Immature natural killer cell (primary cell): ENCODE data around the gene INS. TPM values are rescaled to one million over a fixed set of nuclear protein-coding genes. Genes with fewer than 3 reads are reported as not detected.
"Not testable (repeated sequence)": the region's sequence is repeated elsewhere in the genome, so short reads cannot be mapped to it uniquely, and the experiment has no call there.

ENCODE experiments used
- DNase-seq, 3 donors: peaks; one replicate each; pipeline ENCODE4 v3.0.0; 2022; ENCODE audit warnings: mixed read lengths in 1 of 3
- H3K27ac Mint-ChIP-seq, 6 donors: one replicate each; pipeline ENCODE4 v1.8.0; 2020; ENCODE audit warnings: mixed read lengths in 6 of 6, mild to moderate bottlenecking in 5 of 6, inconsistent platforms in 4 of 6, moderate library complexity in 3 of 6
- H3K27me3 Mint-ChIP-seq, 3 donors: one replicate each; pipeline ENCODE4 v1.8.0; 2020 to 2021; ENCODE audit warnings: low read depth in 3 of 3, mild to moderate bottlenecking in 3 of 3, mixed read lengths in 3 of 3, moderate library complexity in 3 of 3, inconsistent platforms in 1 of 3
- H3K36me3 Mint-ChIP-seq, 3 donors: one replicate each; pipeline ENCODE4 v1.8.0; 2020; ENCODE audit warnings: mixed read lengths in 3 of 3, inconsistent platforms in 2 of 3, mild to moderate bottlenecking in 2 of 3
- H3K4me1 Mint-ChIP-seq, 2 donors: one replicate each; pipeline ENCODE4 v1.8.0; 2020; ENCODE audit warnings: inconsistent platforms in 2 of 2, mild to moderate bottlenecking in 2 of 2, mixed read lengths in 2 of 2, moderate library complexity in 1 of 2
- H3K4me3 Mint-ChIP-seq, 5 donors: one replicate each; pipeline ENCODE4 v1.8.0; 2020; ENCODE audit warnings: mild to moderate bottlenecking in 5 of 5, mixed read lengths in 5 of 5, inconsistent platforms in 3 of 5, moderate library complexity in 3 of 5
- H3K9me3 Mint-ChIP-seq, 6 donors: one replicate each; pipeline ENCODE4 v1.8.0; 2020; ENCODE audit warnings: mild to moderate bottlenecking in 6 of 6, mixed read lengths in 6 of 6, inconsistent platforms in 4 of 6, moderate library complexity in 3 of 6
- polyA plus RNA-seq, 3 donors: library from polyadenylated mRNA; unstranded; fragments of 300-500 nt; fragmentation: Illumina TruSeq; gene quantifications; one replicate each; pipeline ENCODE4 v1.2.3, GENCODE V29; 2021

The INS gene
- polyA plus RNA-seq, 3 donors from 2014 or later = not detected

DNA sequence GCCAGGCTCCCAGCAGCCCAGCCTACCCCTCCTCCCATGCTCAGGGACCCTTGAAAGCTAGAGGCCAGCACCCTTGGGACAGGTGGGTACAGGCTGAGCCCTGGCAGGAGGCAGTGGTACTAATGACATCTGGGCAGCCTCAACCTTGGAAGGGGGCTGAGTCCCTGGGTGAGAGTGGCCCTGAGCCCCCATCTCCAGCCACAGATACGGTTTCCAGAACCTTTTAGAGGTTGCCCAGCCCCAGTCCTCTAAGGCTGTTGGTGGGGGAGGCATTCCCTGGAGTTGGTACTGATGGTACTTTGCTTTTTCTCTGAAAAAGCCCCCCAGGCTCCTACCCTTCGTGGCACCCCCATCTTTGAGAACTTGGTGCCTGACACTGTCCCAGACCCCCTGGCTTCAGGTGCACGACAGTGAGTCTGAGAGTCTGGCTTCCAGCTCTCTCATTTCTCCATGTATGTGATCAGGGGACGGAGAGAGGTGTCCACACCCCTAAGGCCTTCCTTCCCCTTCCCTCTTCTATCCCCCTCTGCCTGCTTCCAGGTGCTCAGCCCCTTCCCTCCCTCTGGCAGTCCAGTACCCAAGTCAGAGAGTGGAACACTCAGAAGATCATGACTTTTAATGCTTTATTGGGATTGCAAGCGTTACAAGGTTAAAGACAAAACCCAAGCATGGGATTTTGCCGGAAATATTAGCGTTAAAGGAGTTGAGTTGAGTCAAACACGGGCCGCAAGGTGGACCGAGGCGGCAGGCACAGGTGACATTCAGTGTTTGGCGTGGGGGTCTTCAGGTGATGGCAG lies 32.3 kb downstream of the INS start:
- DNase-seq = no peak
- Mint-ChIP-seq H3K27ac (no peak overlapping the region), H3K4me3 (no peak overlapping the region), H3K27me3 (peaks cover 6 to 8% (median 7%) of the 10 kb centered on the region in 3 donors), H3K9me3 (peaks cover 0 to 1% (median 0%) of the 10 kb centered on the region in 6 donors), H3K36me3 (no peaks in the 10 kb centered on the region), H3K4me1 (no peaks in the 10 kb centered on the region)

DNA sequence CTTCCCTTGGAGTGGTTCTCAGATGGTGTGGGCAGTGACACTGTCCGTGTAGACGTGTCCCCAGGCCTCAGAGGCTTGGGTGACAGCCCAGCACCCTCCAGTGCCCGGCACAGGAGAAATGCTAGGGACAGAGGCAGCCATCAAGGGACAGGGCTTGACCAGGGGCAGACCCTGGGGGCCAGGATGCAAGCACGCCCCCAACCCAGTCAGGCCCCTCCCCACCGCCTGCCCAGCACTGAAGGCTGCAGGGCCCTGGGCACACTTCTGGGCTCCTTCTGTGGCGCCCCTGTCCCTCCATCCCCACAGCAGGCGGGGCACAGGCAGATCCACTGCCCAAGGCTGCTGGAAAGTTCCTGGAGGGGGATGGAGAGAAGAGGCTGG lies 32.9 kb downstream of the INS start:
- Mint-ChIP-seq H3K27ac (no peak overlapping the region), H3K27me3 (peaks cover 6 to 8% (median 7%) of the 10 kb centered on the region in 3 donors), H3K4me1 (no peaks in the 10 kb centered on the region), H3K9me3 (peaks cover 0 to 1% (median 0%) of the 10 kb centered on the region in 6 donors), H3K36me3 (no peaks in the 10 kb centered on the region), H3K4me3 (no peak overlapping the region)
- DNase-seq = no peak

DNA sequence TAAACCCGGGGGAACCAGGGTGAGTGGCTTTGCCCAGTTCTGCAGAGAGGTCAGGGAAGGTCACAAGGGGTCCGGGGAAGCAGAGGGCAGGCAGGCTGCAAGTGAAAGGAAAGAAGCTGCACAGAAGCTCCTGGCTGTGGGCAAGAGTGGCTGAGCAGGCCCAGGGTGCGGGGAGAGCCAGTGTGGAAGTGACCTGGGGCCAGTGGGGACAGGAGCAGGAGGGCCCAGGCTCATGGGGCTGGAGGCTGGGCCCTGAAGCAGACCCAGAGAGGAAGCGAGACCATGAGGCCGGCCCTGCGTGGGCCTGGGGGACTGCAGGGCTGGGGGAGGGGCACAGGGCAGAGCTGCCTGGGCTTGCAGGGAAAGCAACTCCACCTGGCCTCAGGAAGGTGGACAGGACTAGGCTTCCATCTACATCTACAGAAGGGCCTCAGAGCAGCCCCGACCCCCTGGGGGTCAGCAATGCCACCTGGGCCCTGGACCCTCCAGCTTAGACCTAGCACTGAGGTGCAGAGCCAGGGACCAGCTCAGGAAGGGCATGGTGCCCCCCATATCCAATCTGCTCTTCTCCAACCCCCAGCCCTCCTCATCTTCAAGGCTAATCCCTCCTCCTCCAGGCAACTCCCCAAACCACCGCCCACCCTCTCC lies 33.4 kb downstream of the INS start:
- H3K4me1 Mint-ChIP-seq = no peaks in the 10 kb centered on the region
- H3K9me3 Mint-ChIP-seq = peaks cover 0 to 1% (median 0%) of the 10 kb centered on the region in 6 donors
- H3K4me3 Mint-ChIP-seq = no peak overlapping the region
- DNase-seq = no peak
- no peak overlapping the region for H3K27ac Mint-ChIP-seq
- H3K27me3 Mint-ChIP-seq = peaks cover 6 to 8% (median 7%) of the 10 kb centered on the region in 3 donors
- no peaks in the 10 kb centered on the region for H3K36me3 Mint-ChIP-seq

DNA sequence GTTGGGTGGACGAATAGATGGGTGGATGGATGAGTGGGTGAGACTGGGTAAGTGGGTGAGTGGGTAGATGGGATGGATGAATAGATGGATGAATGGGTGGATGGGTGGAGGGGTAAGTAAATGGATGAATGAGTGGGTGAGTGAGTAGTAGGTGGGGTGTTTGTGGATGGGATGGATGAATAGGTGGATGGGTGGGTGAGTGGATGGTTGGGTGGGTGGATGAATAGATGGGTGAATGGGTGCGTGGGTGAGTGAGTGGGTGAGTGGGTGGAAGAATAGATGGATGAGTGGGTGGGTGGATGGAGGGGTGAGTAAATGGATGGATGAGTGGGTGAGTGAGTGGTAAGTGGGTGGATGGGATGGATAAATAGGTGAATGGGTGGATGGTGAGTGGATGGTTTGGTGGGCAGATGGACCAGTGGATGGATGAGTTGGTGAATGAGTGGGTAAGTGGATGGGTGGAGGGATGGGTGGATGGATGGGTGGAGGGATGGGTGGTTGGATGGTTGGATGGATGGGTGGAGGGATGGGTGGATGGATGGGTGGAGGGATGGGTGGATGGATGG lies 34.4 kb downstream of the INS start:
- H3K36me3 Mint-ChIP-seq = no peaks in the 10 kb centered on the region
- no peaks in the 10 kb centered on the region for H3K4me1 Mint-ChIP-seq
- DNase-seq = no peak
- H3K4me3 Mint-ChIP-seq = no peak overlapping the region
- H3K9me3 Mint-ChIP-seq = peaks cover 0 to 1% (median 0%) of the 10 kb centered on the region in 6 donors
- peaks cover 3 to 5% (median 4%) of the 10 kb centered on the region in 3 donors for H3K27me3 Mint-ChIP-seq
- H3K27ac Mint-ChIP-seq = no peak overlapping the region

DNA sequence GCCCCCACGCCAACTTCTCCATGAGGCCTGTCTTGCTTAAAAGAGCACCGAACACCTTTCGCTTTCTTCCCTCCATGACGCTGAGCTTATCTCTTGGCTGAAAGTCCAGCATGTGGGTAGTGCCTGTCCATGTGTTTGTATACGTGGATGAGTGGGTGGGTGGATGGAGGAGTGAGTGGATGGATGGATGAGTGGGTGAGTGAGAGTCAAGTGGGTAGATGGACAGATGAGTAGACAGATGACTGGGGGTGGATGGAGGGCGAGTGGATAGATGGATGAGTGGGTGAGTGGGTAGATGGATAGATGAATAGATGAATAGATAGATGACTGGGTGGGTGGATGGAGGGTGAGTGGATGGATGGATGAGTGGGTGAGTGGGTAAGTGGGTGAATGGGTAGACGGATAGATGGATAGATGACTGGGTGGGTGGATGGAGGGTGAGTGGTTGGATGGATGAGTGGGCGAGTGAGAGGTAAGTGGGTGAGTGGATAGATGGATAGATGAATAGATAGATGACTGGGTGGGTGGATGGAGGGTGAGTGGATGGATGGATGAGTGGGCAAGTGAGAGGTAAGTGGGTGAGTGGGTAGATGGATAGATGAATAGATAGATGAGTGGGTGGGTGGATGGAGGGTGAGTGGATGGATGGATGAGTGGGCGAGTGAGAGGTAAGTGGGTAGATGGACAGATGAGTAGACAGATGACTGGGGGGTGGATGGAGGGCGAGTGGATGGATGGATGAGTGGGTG lies 36.1 kb downstream of the INS start:
- not testable (repeated sequence) for H3K27me3 Mint-ChIP-seq, H3K27ac Mint-ChIP-seq, DNase-seq, H3K36me3 Mint-ChIP-seq, H3K4me1 Mint-ChIP-seq, H3K9me3 Mint-ChIP-seq, H3K4me3 Mint-ChIP-seq

DNA sequence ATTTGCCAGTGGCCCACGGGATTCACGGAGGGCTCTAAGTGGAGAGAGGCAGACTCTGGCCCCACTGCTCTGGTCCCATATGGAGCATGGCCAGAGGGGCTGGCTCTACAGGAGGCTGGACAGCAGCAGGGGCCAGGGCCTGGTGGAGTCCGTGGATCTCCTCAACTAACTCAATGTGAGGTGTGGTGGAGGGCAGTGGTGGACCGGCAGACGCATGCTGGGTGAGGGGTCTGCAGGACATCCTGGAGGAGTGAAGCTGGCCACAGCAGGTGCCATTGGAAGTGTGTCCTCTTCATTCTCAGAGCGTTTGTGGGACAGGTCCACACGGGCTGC lies 37.4 kb downstream of the INS start:
- Mint-ChIP-seq H3K27me3 (peaks cover 2 to 9% (median 6%) of the 10 kb centered on the region in 3 donors), H3K9me3 (no peaks in the 10 kb centered on the region), H3K4me3 (no peak overlapping the region), H3K36me3 (no peaks in the 10 kb centered on the region), H3K4me1 (no peaks in the 10 kb centered on the region), H3K27ac (no peak overlapping the region)
- DNase-seq = no peak

DNA sequence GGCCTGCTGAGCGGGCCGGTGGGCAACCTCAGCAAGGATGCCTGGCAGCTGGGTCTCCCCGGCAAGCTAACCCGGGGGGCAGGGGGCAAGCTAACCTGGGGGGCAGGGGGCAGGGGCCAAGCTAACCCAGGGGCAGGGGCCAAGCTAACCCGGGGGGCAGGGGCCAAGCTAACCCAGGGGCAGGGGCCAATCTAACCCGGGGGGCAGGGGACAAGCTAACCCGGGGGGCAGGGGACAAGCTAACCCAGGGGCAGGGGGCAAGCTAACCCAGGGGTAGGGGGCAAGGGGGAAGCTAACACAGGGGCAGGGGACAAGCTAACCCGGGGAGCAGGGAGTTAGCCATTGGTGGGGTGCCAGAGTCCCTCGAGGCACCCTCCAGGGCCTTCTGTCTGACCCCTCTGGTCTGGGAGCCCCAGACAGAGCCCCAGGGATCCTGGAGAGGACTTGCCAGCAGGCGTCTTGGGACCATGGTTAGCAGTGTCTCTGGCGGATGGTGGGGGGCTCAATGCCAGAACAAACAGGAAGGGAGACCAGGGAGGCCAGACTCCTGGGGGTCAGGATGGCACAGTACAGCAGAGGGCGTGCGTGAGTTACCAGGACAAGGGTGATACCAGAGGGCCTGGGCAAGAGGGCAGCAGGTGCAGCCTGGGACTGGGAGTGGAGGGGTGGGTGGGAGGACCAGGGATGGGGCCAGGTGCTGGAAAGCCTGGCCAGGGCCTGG lies 37.9 kb downstream of the INS start:
- H3K4me1 Mint-ChIP-seq = no peaks in the 10 kb centered on the region
- no peak overlapping the region for H3K4me3 Mint-ChIP-seq
- H3K9me3 Mint-ChIP-seq = no peaks in the 10 kb centered on the region
- peaks cover 2 to 11% (median 6%) of the 10 kb centered on the region in 3 donors for H3K27me3 Mint-ChIP-seq
- no peak for DNase-seq
- no peaks in the 10 kb centered on the region for H3K36me3 Mint-ChIP-seq
- no peak overlapping the region for H3K27ac Mint-ChIP-seq

DNA sequence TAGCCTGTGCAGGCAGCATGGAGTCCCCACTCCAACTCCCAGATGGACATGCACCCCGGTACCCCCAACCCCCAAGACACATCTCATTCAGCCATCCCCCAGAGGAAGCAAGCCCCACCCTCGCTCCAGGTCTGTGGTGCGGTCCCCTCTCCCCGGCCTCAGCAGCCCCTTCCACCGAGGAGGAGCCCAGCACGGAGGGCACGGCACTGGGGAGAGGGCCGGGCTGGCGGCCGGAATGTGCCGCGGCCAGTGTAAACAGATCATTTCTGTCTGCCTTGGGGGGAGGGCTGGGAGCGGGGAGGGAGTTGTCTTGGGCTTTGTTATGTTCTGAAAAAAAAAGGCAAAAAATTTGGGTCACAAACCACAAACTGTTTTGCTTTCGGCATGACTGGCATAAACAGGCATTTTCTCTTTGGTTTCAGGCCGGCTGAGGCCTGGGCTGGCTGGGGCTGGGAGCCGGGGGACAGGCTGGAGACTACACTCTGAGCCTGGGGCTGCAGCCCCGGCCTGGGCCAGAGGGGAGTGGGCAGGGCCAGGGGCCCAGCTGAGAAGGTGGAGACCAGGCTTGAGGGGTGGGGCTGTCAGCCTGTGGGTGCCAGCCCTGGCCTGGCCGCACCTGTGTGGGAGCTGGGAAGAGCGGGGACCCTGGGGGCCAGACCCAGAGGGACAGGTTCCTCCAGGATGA lies 38.6 kb downstream of the INS start:
- Mint-ChIP-seq H3K27ac (no peak overlapping the region), H3K4me3 (no peak overlapping the region), H3K4me1 (no peaks in the 10 kb centered on the region), H3K27me3 (peaks cover 2 to 10% (median 6%) of the 10 kb centered on the region in 3 donors), H3K9me3 (no peaks in the 10 kb centered on the region), H3K36me3 (no peaks in the 10 kb centered on the region)
- no peak for DNase-seq

DNA sequence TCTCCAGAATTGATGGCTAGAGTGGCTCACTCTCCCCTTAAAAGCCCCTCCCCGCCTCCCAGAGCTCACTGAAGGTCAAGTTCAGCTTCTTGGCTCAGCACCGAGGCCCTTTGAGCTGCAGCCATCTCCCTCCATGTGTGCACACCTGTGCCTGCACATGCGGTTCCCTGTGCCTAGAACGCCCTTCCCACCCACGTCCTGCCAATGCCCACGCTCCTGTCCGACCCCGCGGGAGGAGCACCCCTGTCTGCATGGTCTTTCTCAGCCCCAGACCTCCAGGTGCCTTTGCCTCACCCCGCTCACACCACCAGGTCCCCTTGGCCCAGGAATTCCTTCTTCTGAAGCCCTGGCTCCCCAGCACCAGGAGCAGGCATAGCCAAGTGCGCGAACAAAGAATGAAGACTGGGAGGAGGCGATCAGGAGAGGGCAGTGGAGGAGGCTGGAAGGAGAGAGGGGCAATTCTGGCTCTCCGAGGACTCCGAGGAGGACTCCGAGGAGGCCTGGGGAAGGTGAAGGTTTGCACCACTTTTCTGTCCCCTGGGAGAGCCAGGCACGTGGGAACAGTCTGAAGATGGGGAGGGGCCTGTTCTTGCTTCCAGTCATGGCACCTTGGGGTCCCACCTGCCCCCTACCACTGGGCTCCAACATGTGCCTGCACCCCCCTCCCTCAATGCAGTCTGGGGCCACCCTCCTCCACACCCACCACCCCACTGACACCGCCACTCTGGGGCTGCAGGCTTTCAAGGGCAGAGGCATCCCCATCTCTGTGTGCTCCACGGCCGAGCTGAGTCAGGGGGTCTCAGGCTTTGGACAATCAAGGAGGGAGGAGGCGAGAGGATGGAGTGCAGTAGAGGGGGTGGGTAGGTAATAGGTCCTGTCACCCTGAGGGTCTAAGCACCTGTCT lies 39.5 kb downstream of the INS start:
- Mint-ChIP-seq H3K4me1 (no peaks in the 10 kb centered on the region), H3K4me3 (no peak overlapping the region), H3K27ac (no peak overlapping the region), H3K27me3 (peaks cover 2 to 11% (median 6%) of the 10 kb centered on the region in 3 donors), H3K36me3 (no peaks in the 10 kb centered on the region), H3K9me3 (no peaks in the 10 kb centered on the region)
- no peak for DNase-seq

DNA sequence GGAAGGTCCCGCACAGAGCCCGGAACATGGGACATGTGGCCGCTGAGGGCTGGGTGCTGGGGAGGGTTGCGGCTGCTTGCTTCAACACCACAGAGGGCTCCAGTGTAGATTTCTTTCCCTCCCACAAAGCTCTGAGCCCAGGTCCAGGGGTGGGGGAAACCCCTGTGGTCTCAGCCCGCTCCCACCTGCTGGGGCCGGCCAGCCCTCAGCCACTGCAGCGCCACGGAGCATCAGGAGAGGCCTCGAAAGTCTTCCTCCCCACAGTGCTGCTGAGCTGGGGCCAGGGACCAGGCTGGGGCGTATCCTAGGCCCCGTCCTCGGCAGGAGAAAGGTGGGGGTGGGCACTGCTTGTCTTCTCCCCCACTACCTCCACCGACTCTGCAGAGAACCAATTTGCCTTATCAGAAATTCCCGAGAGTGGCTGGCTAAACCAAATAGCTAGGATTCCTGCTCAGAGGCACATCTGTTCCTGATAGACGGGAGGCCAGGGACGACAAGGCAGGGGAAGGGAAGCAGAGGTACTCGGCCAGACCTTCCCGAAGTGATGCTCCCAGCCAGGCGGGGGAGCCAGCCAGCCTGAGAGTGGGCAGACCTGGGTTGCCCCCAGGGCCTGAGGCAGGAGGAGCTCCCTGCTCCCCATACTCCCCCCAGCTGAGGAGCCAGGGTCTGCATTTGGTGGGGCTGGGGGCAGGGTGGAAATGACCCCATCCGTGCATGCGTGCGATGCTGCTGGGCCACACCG lies 40.5 kb downstream of the INS start:
- H3K27ac Mint-ChIP-seq = no peak overlapping the region
- no peaks in the 10 kb centered on the region for H3K9me3 Mint-ChIP-seq
- peaks cover 2 to 11% (median 6%) of the 10 kb centered on the region in 3 donors for H3K27me3 Mint-ChIP-seq
- no peaks in the 10 kb centered on the region for H3K36me3 Mint-ChIP-seq
- DNase-seq = no peak
- no peaks in the 10 kb centered on the region for H3K4me1 Mint-ChIP-seq
- no peak overlapping the region for H3K4me3 Mint-ChIP-seq

DNA sequence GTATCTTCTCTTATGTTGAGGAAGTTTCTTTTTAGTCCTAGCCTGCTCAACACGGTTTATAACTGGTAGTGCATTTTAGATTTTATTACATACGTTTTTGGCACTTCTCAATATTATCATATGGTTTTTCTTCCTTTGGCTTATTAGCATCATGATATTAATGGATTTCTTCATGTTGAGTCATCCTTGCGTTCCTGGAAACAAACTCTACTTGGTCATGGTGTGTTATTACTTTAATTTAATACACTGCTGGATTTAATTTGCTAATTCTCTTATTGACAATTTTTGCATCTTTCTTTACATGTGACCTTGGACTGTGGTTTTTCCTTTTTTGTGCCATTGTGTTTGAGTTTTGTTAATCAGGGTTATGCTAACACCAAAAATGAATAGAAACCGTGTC lies 42.3 kb downstream of the INS start:
- no peak for DNase-seq
- Mint-ChIP-seq H3K27me3 (peaks cover 0 to 11% (median 5%) of the 10 kb centered on the region in 3 donors), H3K4me3 (no peak overlapping the region), H3K4me1 (no peaks in the 10 kb centered on the region), H3K27ac (no peak overlapping the region), H3K36me3 (no peaks in the 10 kb centered on the region), H3K9me3 (no peaks in the 10 kb centered on the region)

DNA sequence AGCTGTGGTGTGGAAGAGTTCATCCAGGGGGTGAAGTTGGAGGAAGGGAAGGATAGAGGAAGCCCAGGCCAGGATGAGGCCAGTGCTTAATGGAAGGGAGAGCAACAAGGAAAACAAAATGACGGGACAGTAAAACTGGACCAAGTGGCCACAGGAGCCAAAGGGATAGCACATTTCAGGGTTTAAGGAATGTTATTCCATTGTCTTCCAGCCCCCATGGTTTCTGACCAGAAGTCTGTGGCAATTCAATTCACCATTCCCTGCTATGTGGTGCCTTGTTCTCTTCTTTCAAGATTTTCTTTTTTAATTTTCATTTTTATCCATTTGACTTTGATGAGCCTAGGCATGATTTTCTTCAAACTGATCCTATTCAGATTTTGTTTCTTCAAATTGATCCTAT lies 44.3 kb downstream of the INS start:
- Mint-ChIP-seq H3K4me1 (no peaks in the 10 kb centered on the region), H3K9me3 (no peaks in the 10 kb centered on the region), H3K36me3 (no peaks in the 10 kb centered on the region), H3K4me3 (no peak overlapping the region), H3K27ac (no peak overlapping the region), H3K27me3 (peaks cover 4 to 11% (median 5%) of the 10 kb centered on the region in 3 donors)
- DNase-seq = no peak
